ENCODE data around the gene ANKRA2.

The ANKRA2 gene

GRCh38 chr5:73587923-73588322 is 22.5 kb upstream of the ANKRA2 start:
- no peaks in the 10 kb centered on the region for H4K20me1 ChIP-seq (ENCODE audit: low read depth, low read length)
- no peak overlapping the region for H2AFZ ChIP-seq (ENCODE audit: low read depth, low read length, severe bottlenecking)
- no peaks in the 10 kb centered on the region for H3K9me2 ChIP-seq (replicated peaks; ENCODE audit: insufficient read depth, low read length)
- no peak overlapping the region for H3K4me2 ChIP-seq (ENCODE audit: low read depth, low read length, poor library complexity, severe bottlenecking)
- no peaks in the 10 kb centered on the region for H3K36me3 ChIP-seq (ENCODE audit: low read length)
- TF ChIP-seq EZH2phosphoT487 (conservative IDR thresholded peaks at IDR 0.05; ENCODE audit: low read length): no peak
- TF ChIP-seq CTCF (IDR thresholded peaks at IDR 0.05; ENCODE audit: insufficient read depth, low read length, poor library complexity, severe bottlenecking): no peak
- no peaks in the 10 kb centered on the region for H3K79me2 ChIP-seq (ENCODE audit: insufficient read depth, low read length)
- H3F3A ChIP-seq (ENCODE audit: insufficient read depth): no peaks in the 10 kb centered on the region
- no peak overlapping the region for H3K9ac ChIP-seq (ENCODE audit: low read length)
- no peak overlapping the region for H3K4me3 ChIP-seq (ENCODE audit: insufficient read depth, low read length, poor library complexity, severe bottlenecking)
- H3K9me3 ChIP-seq (ENCODE audit: insufficient read depth, low read length): no peaks in the 10 kb centered on the region
- no peaks in the 10 kb centered on the region for H3K27me3 ChIP-seq (ENCODE audit: low read length)
- no peak overlapping the region for H3K27ac ChIP-seq (ENCODE audit: low read depth, low read length)

- H3K9me3 ChIP-seq (ENCODE audit: insufficient read depth, low read length): no peaks in the 10 kb centered on the region
- no peak overlapping the region for H3K4me3 ChIP-seq (ENCODE audit: insufficient read depth, low read length, poor library complexity, severe bottlenecking)
- H2AFZ ChIP-seq (ENCODE audit: low read depth, low read length, severe bottlenecking): no peak overlapping the region
- no peak overlapping the region for H3K9ac ChIP-seq (ENCODE audit: low read length)
- H3K36me3 ChIP-seq (ENCODE audit: low read length): peaks cover 24% of the 10 kb centered on the region
- no peaks in the 10 kb centered on the region for H3K9me2 ChIP-seq (replicated peaks; ENCODE audit: insufficient read depth, low read length)
- no peak overlapping the region for H3K27ac ChIP-seq (ENCODE audit: low read depth, low read length)
- H3K4me2 ChIP-seq (ENCODE audit: low read depth, low read length, poor library complexity, severe bottlenecking): no peak overlapping the region
- H3F3A ChIP-seq (ENCODE audit: insufficient read depth): no peaks in the 10 kb centered on the region
- no peaks in the 10 kb centered on the region; the same call in 1 of the 2 replicates for H4K20me1 ChIP-seq (ENCODE audit: low read depth, low read length)
- no peak for TF ChIP-seq CTCF (IDR thresholded peaks at IDR 0.05; ENCODE audit: insufficient read depth, low read length, poor library complexity, severe bottlenecking)
- no peak for TF ChIP-seq EZH2phosphoT487 (conservative IDR thresholded peaks at IDR 0.05; ENCODE audit: low read length)
- H3K79me2 ChIP-seq (ENCODE audit: insufficient read depth, low read length): no peaks in the 10 kb centered on the region; the same call in 1 of the 2 replicates
- H3K27me3 ChIP-seq (ENCODE audit: low read length): no peaks in the 10 kb centered on the region
Observed at GRCh38 chr5:73582285-73583145, 17.1 kb upstream of the ANKRA2 start.

- peak overlapping the region; percentile 84 for H2AFZ ChIP-seq (ENCODE audit: low read depth, low read length, severe bottlenecking)
Observed at GRCh38 chr5:73565969-73566547, 619 bp upstream of the ANKRA2 start.

More at GRCh38 chr5:73565969-73566547, 619 bp upstream of the ANKRA2 start:
- Histone ChIP-seq H3K9ac (ENCODE audit: low read length) (peak overlapping the region; percentile 79), H3K9me3 (ENCODE audit: insufficient read depth, low read length) (no peaks in the 10 kb centered on the region), H4K20me1 (ENCODE audit: low read depth, low read length) (no peaks in the 10 kb centered on the region), H3K4me2 (ENCODE audit: low read depth, low read length, poor library complexity, severe bottlenecking) (peak overlapping the region; percentile 96), H3K36me3 (ENCODE audit: low read length) (peaks cover 8% of the 10 kb centered on the region; the same call in 1 of the 2 replicates), H3K9me2 (replicated peaks; ENCODE audit: insufficient read depth, low read length) (no peaks in the 10 kb centered on the region), H3K79me2 (ENCODE audit: insufficient read depth, low read length) (peaks cover 56% of the 10 kb centered on the region), H3K27me3 (ENCODE audit: low read length) (no peaks in the 10 kb centered on the region), H3K4me3 (ENCODE audit: insufficient read depth, low read length, poor library complexity, severe bottlenecking) (peak overlapping the region; percentile 91), H3F3A (ENCODE audit: insufficient read depth) (no peaks in the 10 kb centered on the region), H3K27ac (ENCODE audit: low read depth, low read length) (no peak overlapping the region)
- TF ChIP-seq EZH2phosphoT487 (conservative IDR thresholded peaks at IDR 0.05; ENCODE audit: low read length): no peak
